Keratinocyte (primary cell): Measurements from ENCODE around the gene VAV1. TPM values are rescaled to one million over a fixed set of nuclear protein-coding genes. Genes with fewer than 3 reads are reported as not detected.

ENCODE experiments used
- DNase-seq: peaks from one replicate; pipeline ENCODE4 v3.0.0-alpha.2; 2011; ENCODE audit warnings: low read depth, missing footprints, low spot score
- FAIRE-seq: peaks from 2 replicates; lab custom pipeline; 2011; peaks lifted over from hg19 to GRCh38; lab: Jason Lieb, UNC
- H2AFZ ChIP-seq: 2 replicates; pipeline ENCODE4 v1.6.0; 2012; ENCODE audit warnings: low read length, control low read depth, inconsistent platforms; ENCODE audit not compliant: control insufficient read depth
- H3K27ac ChIP-seq: 2 replicates; pipeline ENCODE4 v1.5.1; 2011; ENCODE audit warnings: low read length; ENCODE audit not compliant: control insufficient read depth, insufficient read depth
- H3K27me3 ChIP-seq: 3 replicates; pipeline ENCODE4 v1.6.0; 2011; ENCODE audit warnings: low read length; ENCODE audit not compliant: control insufficient read depth, insufficient read depth; ENCODE audit errors: extremely low read depth
- H3K36me3 ChIP-seq, 2 experiments: 2 replicates in 1 of 2; 3 replicates in 1 of 2; pipeline ENCODE4 v1.5.1; 2011; ENCODE audit warnings: low read length in 2 of 2, mild to moderate bottlenecking in 1 of 2; ENCODE audit not compliant: control insufficient read depth in 2 of 2, insufficient read depth in 2 of 2; ENCODE audit errors: extremely low read depth in 1 of 2
- H3K4me1 ChIP-seq: 3 replicates; pipeline ENCODE4 v1.5.1; 2011; ENCODE audit warnings: low read length; ENCODE audit not compliant: control insufficient read depth, insufficient read depth; ENCODE audit errors: extremely low read depth
- H3K4me2 ChIP-seq: 3 replicates; pipeline ENCODE4 v1.6.0; 2011; ENCODE audit warnings: low read depth, low read length; ENCODE audit not compliant: control insufficient read depth, insufficient read depth; ENCODE audit errors: extremely low read depth
- H3K4me3 ChIP-seq, 3 experiments: fragments of 200-600 bp in 1 of 3; sonication (generic) in 1 of 3; 2 replicates in 2 of 3; 3 replicates in 1 of 3; pipeline ENCODE4 v1.5.1; 2011 to 2016; ENCODE audit warnings: low read length in 3 of 3, mild to moderate bottlenecking in 3 of 3, control low read depth in 2 of 3, inconsistent platforms in 1 of 3, low read depth in 1 of 3, mixed read lengths in 1 of 3, mixed run types in 1 of 3, moderate library complexity in 1 of 3; ENCODE audit not compliant: control insufficient read depth in 2 of 3, insufficient read depth in 2 of 3; ENCODE audit errors: extremely low read depth in 1 of 3
- H3K79me2 ChIP-seq: 2 replicates; pipeline ENCODE4 v1.6.0; 2012; ENCODE audit warnings: low read length; ENCODE audit not compliant: control insufficient read depth, insufficient read depth
- H3K9ac ChIP-seq: 3 replicates; pipeline ENCODE4 v1.6.0; 2011; ENCODE audit warnings: low read length; ENCODE audit not compliant: control insufficient read depth, insufficient read depth; ENCODE audit errors: extremely low read depth
- H3K9me1 ChIP-seq: 3 replicates; pipeline ENCODE4 v1.6.0; 2011; ENCODE audit warnings: low read length; ENCODE audit not compliant: control insufficient read depth, insufficient read depth; ENCODE audit errors: extremely low read depth
- H3K9me3 ChIP-seq: 2 replicates; pipeline ENCODE4 v1.5.1; 2012; ENCODE audit warnings: low read depth, low read length; ENCODE audit not compliant: control insufficient read depth
- H4K20me1 ChIP-seq: 3 replicates; pipeline ENCODE4 v1.6.0; 2011; ENCODE audit warnings: low read length; ENCODE audit not compliant: control insufficient read depth, insufficient read depth; ENCODE audit errors: extremely low read depth
- CTCF ChIP-seq, 3 experiments: IDR thresholded peaks in 1 of 3; conservative IDR thresholded peaks in 1 of 3; optimal IDR thresholded peaks in 1 of 3; 2 replicates in 2 of 3; 3 replicates in 1 of 3; pipeline versions ENCODE3 to v1.5.1; 2011; ENCODE audit warnings: low read length in 3 of 3, mild to moderate bottlenecking in 3 of 3, moderate library complexity in 2 of 3, control low read depth in 1 of 3, inconsistent platforms in 1 of 3; ENCODE audit not compliant: insufficient read depth in 2 of 3; ENCODE audit errors: extremely low read depth in 1 of 3
- EZH2 ChIP-seq: IDR thresholded peaks from one replicate; pipeline ENCODE4 v1.6.1; 2012; ENCODE audit warnings: inconsistent platforms, mild to moderate bottlenecking, low read length, moderate library complexity
- dilution Hi-C: fragments of 300-500 bp; cut with MboI; formaldehyde crosslinking; loops from one replicate; pipeline ENCODE4 v1.7.0; 2020; ENCODE audit warnings: low sequenced_read_pairs; ENCODE audit not compliant: extremely low pct_ligation_motif_present
- polyA plus RNA-seq, 5 experiments: library from polyadenylated mRNA; depleted of rRNA in 3 of 5; stranded (reverse) in 3 of 5; stranded (forward) in 1 of 5; unstranded in 1 of 5; fragments of >200 nt; gene quantifications; 1 replicate in 1 of 5; 2 replicates in 3 of 5; 3 replicates in 1 of 5; pipeline versions ENCODE4 v1.2.1 to v1.2.3, GENCODE V29; 2011 to 2012; ENCODE audit warnings: missing spikeins in 2 of 5, low read depth in 1 of 5, low replicate concordance in 1 of 5

VAV1 gene
- polyA plus RNA-seq, 1 donor (not counting 4 experiments of a cell fraction or from before 2014, with no cell fraction given), result 0.42 TPM

DNA sequence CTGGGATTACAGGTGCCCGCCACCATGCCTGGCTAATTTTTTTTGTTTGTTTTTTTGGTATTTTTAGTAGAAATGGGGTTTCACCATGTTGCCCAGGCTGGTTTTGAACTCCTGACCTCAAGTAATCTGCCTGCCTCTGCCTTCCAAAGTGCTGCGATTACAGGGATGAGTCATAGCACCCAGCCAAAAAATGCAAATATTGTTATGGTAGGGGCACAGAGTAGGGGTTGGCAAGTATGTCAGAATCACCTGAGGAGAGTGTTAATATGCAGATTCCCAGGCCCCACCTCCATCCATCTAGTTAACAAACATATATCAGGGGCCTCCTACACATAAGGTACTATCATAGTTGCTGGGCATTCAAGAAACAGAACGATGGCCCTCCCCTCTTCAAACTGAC is 44.7 kb downstream of the VAV1 start:
- Histone ChIP-seq H3K9ac (no peak overlapping the region), H3K4me3 (no peak overlapping the region), H3K27me3 (no peaks in the 10 kb centered on the region), H3K9me1 (no peaks in the 10 kb centered on the region), H3K36me3 (no peaks in the 10 kb centered on the region), H3K4me2 (no peak overlapping the region), H3K9me3 (peaks cover 5% of the 10 kb centered on the region), H2AFZ (no peak overlapping the region), H3K79me2 (no peaks in the 10 kb centered on the region), H4K20me1 (no peaks in the 10 kb centered on the region), H3K4me1 (no peaks in the 10 kb centered on the region), H3K27ac (no peak overlapping the region)
- no peak for DNase-seq
- dilution Hi-C loops, result no loop called here
- no peak for FAIRE-seq
- TF ChIP-seq EZH2 (no peak), CTCF (optimal IDR thresholded peaks at IDR 0.05 in 1 of 3, IDR thresholded peaks at IDR 0.05 in 1 of 3, conservative IDR thresholded peaks at IDR 0.05 in 1 of 3; ENCODE audit: extremely low read depth in 1 of 3, insufficient read depth in 2 of 3, low read length in 3 of 3) (no peak)

DNA sequence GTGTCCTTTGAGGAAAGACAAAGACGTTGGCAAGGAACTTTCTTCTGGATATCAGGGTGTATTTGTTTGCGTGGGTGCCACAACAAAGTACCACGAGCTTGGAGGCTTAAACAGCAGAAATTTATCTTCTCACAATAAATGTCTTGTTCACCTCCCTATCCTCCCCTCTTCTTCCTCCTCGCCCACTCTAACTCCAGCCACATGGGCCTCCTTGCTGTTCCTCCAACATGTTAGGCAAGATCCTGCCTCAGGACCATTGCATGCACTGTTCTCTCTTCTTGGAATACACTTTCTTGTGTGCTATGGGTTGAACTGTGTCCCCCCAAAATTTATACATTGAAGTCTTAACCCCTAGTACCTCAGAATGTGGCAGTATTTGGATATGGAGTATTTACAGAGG is 45.7 kb downstream of the VAV1 start:
- no peak overlapping the region for H3K4me3 ChIP-seq
- no peaks in the 10 kb centered on the region for H3K9me1 ChIP-seq
- FAIRE-seq (no peak), DNase-seq (no peak)
- no peak overlapping the region for H3K4me2 ChIP-seq
- no peaks in the 10 kb centered on the region for H3K4me1 ChIP-seq
- H4K20me1 ChIP-seq, result no peaks in the 10 kb centered on the region
- no peaks in the 10 kb centered on the region for H3K27me3 ChIP-seq
- H3K27ac ChIP-seq, result no peak overlapping the region
- no peaks in the 10 kb centered on the region for H3K79me2 ChIP-seq
- peaks cover 5% of the 10 kb centered on the region for H3K9me3 ChIP-seq
- no peak overlapping the region for H3K9ac ChIP-seq
- H3K36me3 ChIP-seq, result no peaks in the 10 kb centered on the region
- TF ChIP-seq EZH2 (no peak), CTCF (optimal IDR thresholded peaks at IDR 0.05 in 1 of 3, IDR thresholded peaks at IDR 0.05 in 1 of 3, conservative IDR thresholded peaks at IDR 0.05 in 1 of 3; ENCODE audit: extremely low read depth in 1 of 3, insufficient read depth in 2 of 3, low read length in 3 of 3) (no peak)
- dilution Hi-C loops, result no loop called here
- H2AFZ ChIP-seq, result no peak overlapping the region
